GM12878 (cell line): Measurements from ENCODE around the gene DCAF15. TPM values are rescaled to one million over a fixed set of nuclear protein-coding genes. Genes with fewer than 3 reads are reported as not detected.

Experiments used
- ATAC-seq: fragments of 200-7000 bp; cut with Tn5 transposase; 3 replicates; pipeline ENCODE4 v1.9.1; 2020; ENCODE audit warnings: mild to moderate bottlenecking, moderate library complexity
- Bru-seq: library from RNA; stranded (reverse); fragments of 400-500 nt; gene quantifications from one replicate; lab custom pipeline; 2021; lab: Mats Ljungman, UMichigan
- BruChase-seq, 2 experiments: library from RNA; stranded (reverse); fragments of 400-500 nt; gene quantifications; one replicate each; lab custom pipeline; 2021; lab: Mats Ljungman, UMichigan
- BruUV-seq: library from RNA; stranded (reverse); fragments of 400-500 nt; replicated peaks from 2 replicates; lab custom pipeline; 2021; lab: Mats Ljungman, UMichigan
- CTCF ChIA-PET: fragments of 300-600 bp; sonication (Branson Sonifier 250); formaldehyde crosslinking; extraction: SDS; loops from one replicate; lab custom pipeline; 2021; ENCODE audit warnings: inconsistent platforms; lab: Yijun Ruan, JAX
- POLR2A ChIA-PET: fragments of 350-600 bp; formaldehyde crosslinking; extraction: SDS; loops from one replicate; lab custom pipeline; 2021; ENCODE audit warnings: inconsistent platforms; lab: Charles Lee
- RAD21 ChIA-PET: fragments of 300-600 bp; sonication (Branson Sonifier 250); formaldehyde crosslinking; loops from one replicate; lab custom pipeline; 2023; ENCODE audit warnings: antibody characterized with exemption; ENCODE audit not compliant: unreplicated experiment; lab: Charles Lee
- SMC1A ChIA-PET: fragments of 300-600 bp; sonication (Branson Sonifier 250); formaldehyde crosslinking; loops from one replicate; lab custom pipeline; 2023; ENCODE audit not compliant: unreplicated experiment, uncharacterized antibody; lab: Charles Lee
- DNase-seq: peaks from one replicate; pipeline ENCODE4 v3.0.0-alpha.2; 2011; ENCODE audit warnings: low read depth, low spot score
- FAIRE-seq: peaks from 3 replicates; lab custom pipeline; 2011; peaks lifted over from hg19 to GRCh38; lab: Jason Lieb, UNC
- H2AFZ ChIP-seq: 2 replicates; pipeline ENCODE4 v1.6.0; 2011; ENCODE audit warnings: low read depth, low read length, control low read depth; ENCODE audit not compliant: control insufficient read depth
- H3K27ac ChIP-seq: 2 replicates; pipeline ENCODE4 v1.5.1; 2011; ENCODE audit warnings: control low read depth; ENCODE audit not compliant: control insufficient read depth, insufficient read depth
- H3K27me3 ChIP-seq, 2 experiments: replicated peaks in 1 of 2; 2 replicates each; pipeline versions ENCODE4 v1.6.0 to v1.6.1; 2011; ENCODE audit warnings: low read length in 1 of 2; ENCODE audit not compliant: control insufficient read depth in 2 of 2, insufficient read depth in 2 of 2
- H3K36me3 ChIP-seq, 2 experiments: 2 replicates each; pipeline ENCODE4 v1.5.1; 2011; ENCODE audit warnings: low read length in 1 of 2; ENCODE audit not compliant: control insufficient read depth in 2 of 2, insufficient read depth in 2 of 2
- H3K4me1 ChIP-seq: 2 replicates; pipeline ENCODE4 v1.6.1; 2011; ENCODE audit warnings: mild to moderate bottlenecking, low read length, moderate library complexity, mixed read lengths; ENCODE audit not compliant: control insufficient read depth, insufficient read depth
- H3K4me2 ChIP-seq: 2 replicates; pipeline ENCODE4 v1.6.0; 2011; ENCODE audit warnings: control low read depth; ENCODE audit not compliant: control insufficient read depth, insufficient read depth
- H3K4me3 ChIP-seq: fragments of 200-600 bp; sonication (generic); 2 replicates; pipeline ENCODE4 v1.5.1; 2016
- H3K79me2 ChIP-seq: 2 replicates; pipeline ENCODE4 v1.6.0; 2011; ENCODE audit warnings: low read length; ENCODE audit not compliant: control insufficient read depth, insufficient read depth
- H3K9ac ChIP-seq: 2 replicates; pipeline ENCODE4 v1.8.0; 2011; ENCODE audit warnings: low read length, control low read depth, mixed read lengths; ENCODE audit not compliant: control insufficient read depth, insufficient read depth
- H3K9me3 ChIP-seq: replicated peaks from 3 replicates; pipeline ENCODE4 v1.5.1; 2011; ENCODE audit warnings: mild to moderate bottlenecking, low read length; ENCODE audit not compliant: control insufficient read depth, insufficient read depth
- H4K20me1 ChIP-seq: 2 replicates; pipeline ENCODE4 v1.6.0; 2011; ENCODE audit not compliant: control insufficient read depth, insufficient read depth
- ESRRA ChIP-seq: IDR thresholded peaks from 2 replicates; pipeline ENCODE4 v1.6.1; 2012; ENCODE audit warnings: mild to moderate bottlenecking, low read length, improper control_type of control experiment
- HDGF ChIP-seq: fragments of 450-650 bp; IDR thresholded peaks from 2 replicates; pipeline ENCODE4 v1.6.1; 2016; ENCODE audit warnings: antibody characterized with exemption
- IKZF2 ChIP-seq, 2 experiments: fragments of 450-650 bp; IDR thresholded peaks; 2 replicates each; pipeline ENCODE4 v1.6.1; 2017; ENCODE audit warnings: mild to moderate bottlenecking in 2 of 2, moderate library complexity in 2 of 2
- ZBTB40 ChIP-seq: fragments of 450-650 bp; IDR thresholded peaks from 2 replicates; pipeline ENCODE4 v1.6.1; 2016; ENCODE audit warnings: mild to moderate bottlenecking, moderate library complexity, borderline replicate concordance
- WGBS: methylation state at CpG from one replicate; pipeline ENCODE4 v1.1.6; 2016; ENCODE audit warnings: low lambda C conversion rate; ENCODE audit not compliant: insufficient replicate concordance, insufficient coverage; ENCODE audit errors: missing lambda C conversion rate; 5-methylcytosine and 5-hydroxymethylcytosine counted together
- in situ Hi-C: fragments of 300-500 bp; cut with MboI; formaldehyde crosslinking; loops from 9 replicates; pipeline ENCODE4 v1.14.3; 2018; ENCODE audit warnings: mixed read lengths
- intact Hi-C: fragments of 100-400 bp; cut with micrococcal nuclease; formaldehyde crosslinking; loops from one replicate; pipeline ENCODE4 v1.14.2; 2022; ENCODE audit not compliant: unreplicated experiment
- long read RNA-seq, 2 experiments: library from polyadenylated mRNA; unstranded; transcript quantifications; one replicate each; pipeline ENCODE4 v2.0.0, GENCODE V29; 2019 to 2020
- polyA minus RNA-seq, 3 experiments: library from RNA; depleted of rRNA, polyadenylated mRNA; stranded (reverse); fragments of >200 nt; gene quantifications; 2 replicates each; pipeline ENCODE4 v1.2.3, GENCODE V29; 2011
- polyA plus RNA-seq, 11 experiments: library from polyadenylated mRNA; depleted of rRNA in 4 of 11; unstranded in 6 of 11; stranded (reverse) in 5 of 11; fragments of >200 nt; fragmentation: Nextera tagmentation in 4 of 11; fragmentation: Illumina TruSeq in 1 of 11; extraction: Ambion mirVana in 4 of 11; extraction: Trizol in 1 of 11; gene quantifications; 1 replicate in 1 of 11; 2 replicates in 10 of 11; pipeline versions ENCODE4 v1.2.1 to v1.2.3, GENCODE V29; 2011 to 2016; ENCODE audit warnings: inconsistent platforms in 2 of 11, missing spikeins in 2 of 11, low read depth in 1 of 11
- total RNA-seq, 4 experiments: library from RNA; depleted of rRNA in 3 of 4; stranded (reverse); fragments of >200 nt in 3 of 4; fragmentation: Illumina TruSeq in 1 of 4; extraction: Trizol in 1 of 4; gene quantifications; 2 replicates each; pipeline versions ENCODE4 v1.2.1 to v1.2.3, GENCODE V29; 2013 to 2021
- TF ChIP-seq, protein P1 (sequence below): fragments of 150-350 bp; IDR thresholded peaks from 2 replicates; pipeline ENCODE4 v1.6.1; 2016; ENCODE audit warnings: low read depth, low read length

DCAF15 gene, protein sequence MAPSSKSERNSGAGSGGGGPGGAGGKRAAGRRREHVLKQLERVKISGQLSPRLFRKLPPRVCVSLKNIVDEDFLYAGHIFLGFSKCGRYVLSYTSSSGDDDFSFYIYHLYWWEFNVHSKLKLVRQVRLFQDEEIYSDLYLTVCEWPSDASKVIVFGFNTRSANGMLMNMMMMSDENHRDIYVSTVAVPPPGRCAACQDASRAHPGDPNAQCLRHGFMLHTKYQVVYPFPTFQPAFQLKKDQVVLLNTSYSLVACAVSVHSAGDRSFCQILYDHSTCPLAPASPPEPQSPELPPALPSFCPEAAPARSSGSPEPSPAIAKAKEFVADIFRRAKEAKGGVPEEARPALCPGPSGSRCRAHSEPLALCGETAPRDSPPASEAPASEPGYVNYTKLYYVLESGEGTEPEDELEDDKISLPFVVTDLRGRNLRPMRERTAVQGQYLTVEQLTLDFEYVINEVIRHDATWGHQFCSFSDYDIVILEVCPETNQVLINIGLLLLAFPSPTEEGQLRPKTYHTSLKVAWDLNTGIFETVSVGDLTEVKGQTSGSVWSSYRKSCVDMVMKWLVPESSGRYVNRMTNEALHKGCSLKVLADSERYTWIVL
- 26.9 and 33.4 TPM in 2 replicates for total RNA-seq (2013; cell fraction: nucleolus; rRNA removed)
- total RNA-seq (2014; rRNA removed) (36.2 and 43.3 TPM in 2 replicates), total RNA-seq (2014; rRNA removed; fragmentation: Illumina TruSeq; extraction: Trizol) (16.9 and 18.0 TPM in 2 replicates), total RNA-seq (2021) (58.2 and 63.4 TPM in 2 replicates), polyA plus RNA-seq (2011; rRNA removed) (11.8 and 25.3 TPM in 2 replicates), polyA plus RNA-seq (2014; fragmentation: Illumina TruSeq; extraction: Trizol) (11.9 and 20.9 TPM in 2 replicates), polyA plus RNA-seq (2014; fragmentation: Nextera tagmentation; extraction: Ambion mirVana) (under 1 TPM; 0.16 to 0.58 TPM), polyA plus RNA-seq (2014; rRNA removed) (50.1 and 55.7 TPM in 2 replicates), polyA plus RNA-seq (2016; fragmentation: Nextera tagmentation; extraction: Ambion mirVana) (10 to 100 TPM; 27.9 to 29.2 TPM), polyA minus RNA-seq (2011; rRNA and poly(A)+ RNA removed) (32.3 TPM in 2 replicates), Bru-seq, nascent RNA (percentile 68 among the genes with signal in this experiment), BruChase-seq, experiment 1, labeled RNA remaining after a 6-hour chase (percentile 81 among the genes with signal in this experiment), BruChase-seq, experiment 2, labeled RNA remaining after a 2-hour chase (percentile 79 among the genes with signal in this experiment)
- polyA plus RNA-seq (2011; ENCODE audit: low read depth) = 10.8 TPM
- polyA plus RNA-seq (2011; cell fraction: cytosol; rRNA removed) = 27.7 and 41.9 TPM in 2 replicates
- 248 and 296 TPM in 2 replicates for polyA plus RNA-seq (2011; cell fraction: nucleus; rRNA removed)
- polyA plus RNA-seq (2012) = 32.4 and 34.3 TPM in 2 replicates
- 10.6 and 15.0 TPM in 2 replicates for polyA minus RNA-seq (2011; cell fraction: cytosol; rRNA and poly(A)+ RNA removed)
- 33.1 and 49.4 TPM in 2 replicates for polyA minus RNA-seq (2011; cell fraction: nucleus; rRNA and poly(A)+ RNA removed)
- long read RNA-seq, experiment 1 = 0 reads
- long read RNA-seq, experiment 2 = 0 reads

- peaks cover 11% of the 10 kb centered on the region for H3K4me1 ChIP-seq
- peak within 1 kb of the TSS; percentile 82 for H3K27ac ChIP-seq
- DNase-seq (peak; percentile 99), FAIRE-seq (peak; percentile 98), ATAC-seq (peak; percentile 99)
- H3K4me2 ChIP-seq = peak within 1 kb of the TSS; percentile 95
- peak within 1 kb of the TSS; percentile 81 for H3K9ac ChIP-seq
- no peaks in the 10 kb centered on the region for H3K9me3 ChIP-seq
- no TSS peak for BruUV-seq
- H3K4me3 ChIP-seq = peak within 1 kb of the TSS; percentile 100
- no peaks in the 10 kb centered on the region for H3K27me3 ChIP-seq
- ChIA-PET SMC1A (interaction anchor here (0.7 to 2.1 kb wide), 10 partner anchors 13 to 122 kb away, joined by 3 to 10 read pairs (median 4); partner anchors contain the start of genes BRME1, CC2D1A and IL27RA), POLR2A (interaction anchor here (0.6 to 1.0 kb wide), 2 partner anchors 34 to 51 kb away, joined by 3 to 4 read pairs; no protein-coding TSS in a partner anchor), RAD21 (interaction anchor here (0.6 to 3.2 kb wide), 14 partner anchors 18 to 105 kb away, joined by 3 to 21 read pairs (median 4); partner anchors contain the start of genes IL27RA and RFX1), CTCF (interaction anchor here (0.6 to 2.9 kb wide), 13 partner anchors 46 to 185 kb away, joined by 3 to 10 read pairs (median 4); partner anchors contain the start of genes ASF1B and IL27RA)
- peak within 1 kb of the TSS; percentile 87 for H2AFZ ChIP-seq
- WGBS = 1% methylated on average over 42 of the region's 65 CpGs
- in situ Hi-C loops = no loop called here
- H3K36me3 ChIP-seq = peaks cover 0 to 10% of the 10 kb centered on the region in 2 experiments; a peak in 3 of 4 replicates
- intact Hi-C loops = loop anchor here (1.0 to 5.0 kb wide), 3 partner anchors 35 to 80 kb away; partner anchors contain the start of gene IL27RA
- H3K79me2 ChIP-seq = peaks cover 15% of the 10 kb centered on the region
- H4K20me1 ChIP-seq = no peaks in the 10 kb centered on the region
- TF ChIP-seq HDGF (peak; percentile 93), ZBTB40 (peak; percentile 78; the same call in 1 of the 2 replicates), IKZF2 (IDR thresholded peaks at IDR 0.05) (peak in 1 of 2 experiments; percentile 36; a peak in 1 of 4 replicates), ESRRA (no peak)
- TF ChIP-seq, protein P1, sequence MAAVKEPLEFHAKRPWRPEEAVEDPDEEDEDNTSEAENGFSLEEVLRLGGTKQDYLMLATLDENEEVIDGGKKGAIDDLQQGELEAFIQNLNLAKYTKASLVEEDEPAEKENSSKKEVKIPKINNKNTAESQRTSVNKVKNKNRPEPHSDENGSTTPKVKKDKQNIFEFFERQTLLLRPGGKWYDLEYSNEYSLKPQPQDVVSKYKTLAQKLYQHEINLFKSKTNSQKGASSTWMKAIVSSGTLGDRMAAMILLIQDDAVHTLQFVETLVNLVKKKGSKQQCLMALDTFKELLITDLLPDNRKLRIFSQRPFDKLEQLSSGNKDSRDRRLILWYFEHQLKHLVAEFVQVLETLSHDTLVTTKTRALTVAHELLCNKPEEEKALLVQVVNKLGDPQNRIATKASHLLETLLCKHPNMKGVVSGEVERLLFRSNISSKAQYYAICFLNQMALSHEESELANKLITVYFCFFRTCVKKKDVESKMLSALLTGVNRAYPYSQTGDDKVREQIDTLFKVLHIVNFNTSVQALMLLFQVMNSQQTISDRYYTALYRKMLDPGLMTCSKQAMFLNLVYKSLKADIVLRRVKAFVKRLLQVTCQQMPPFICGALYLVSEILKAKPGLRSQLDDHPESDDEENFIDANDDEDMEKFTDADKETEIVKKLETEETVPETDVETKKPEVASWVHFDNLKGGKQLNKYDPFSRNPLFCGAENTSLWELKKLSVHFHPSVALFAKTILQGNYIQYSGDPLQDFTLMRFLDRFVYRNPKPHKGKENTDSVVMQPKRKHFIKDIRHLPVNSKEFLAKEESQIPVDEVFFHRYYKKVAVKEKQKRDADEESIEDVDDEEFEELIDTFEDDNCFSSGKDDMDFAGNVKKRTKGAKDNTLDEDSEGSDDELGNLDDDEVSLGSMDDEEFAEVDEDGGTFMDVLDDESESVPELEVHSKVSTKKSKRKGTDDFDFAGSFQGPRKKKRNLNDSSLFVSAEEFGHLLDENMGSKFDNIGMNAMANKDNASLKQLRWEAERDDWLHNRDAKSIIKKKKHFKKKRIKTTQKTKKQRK = peak; percentile 95
Observed at GRCh38 chr19:13952154-13952930, at the start of gene DCAF15. Gene DCAF15 (plus strand): TSS chr19:13952509. CDS start chr19:13952513, 4 bp downstream.
